HG02852 (cell line): ENCODE measurements around the gene WRNIP1.

Experiments
- ATAC-seq: cut with Tn5 transposase; IDR thresholded peaks from one replicate; pipeline ENCODE4 v1.9.1; 2021; ENCODE audit warnings: mild to moderate bottlenecking, moderate library complexity; ENCODE audit not compliant: unreplicated experiment

The WRNIP1 gene

GRCh38 chr6:2765166-2765895 is at the start of gene WRNIP1:
WRNIP1 (plus strand) TSS chr6:2765393; CDS start chr6:2765623, 230 bp downstream.
- ATAC-seq: peak; percentile 84

GRCh38 chr6:2715737-2716136 is 49.5 kb upstream of the WRNIP1 start:
- no peak for ATAC-seq

DNA sequence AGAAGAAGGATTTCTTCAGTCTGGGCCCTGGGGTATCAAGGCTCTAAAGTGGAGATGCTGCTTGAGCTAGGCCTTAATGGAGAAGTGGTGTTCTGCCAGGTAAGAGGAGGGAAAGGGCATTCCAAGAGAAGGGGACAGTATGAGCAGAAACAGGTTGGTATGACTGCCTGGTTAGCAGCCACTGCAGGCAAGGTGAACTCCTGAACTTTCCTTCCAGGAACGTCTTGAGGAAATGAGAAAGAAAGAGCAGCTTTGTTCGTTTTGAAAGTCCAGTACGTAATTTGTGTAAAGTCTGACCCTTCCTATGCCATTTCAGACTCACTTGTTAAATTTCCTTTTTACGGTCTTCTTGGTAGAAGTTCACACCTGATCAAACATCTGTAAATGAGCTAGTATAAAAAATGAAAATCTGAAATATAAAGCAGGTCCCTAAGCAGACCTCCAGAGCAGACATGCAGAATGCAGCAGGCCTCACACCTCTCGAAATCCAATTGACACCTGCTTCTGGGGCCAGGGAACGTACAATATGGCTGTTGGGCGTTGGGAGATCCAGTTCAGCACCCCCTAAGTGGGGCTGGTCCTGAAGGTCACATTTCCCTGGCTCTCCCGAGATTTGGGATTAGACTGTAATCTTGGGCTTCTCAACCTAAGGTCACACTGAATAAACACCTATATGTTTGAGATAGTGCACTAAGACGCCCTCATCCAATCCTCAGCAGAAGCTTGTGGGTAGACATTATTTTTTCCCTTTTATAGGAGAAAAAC is 48.1 kb upstream of the WRNIP1 start:
- no peak for ATAC-seq

DNA sequence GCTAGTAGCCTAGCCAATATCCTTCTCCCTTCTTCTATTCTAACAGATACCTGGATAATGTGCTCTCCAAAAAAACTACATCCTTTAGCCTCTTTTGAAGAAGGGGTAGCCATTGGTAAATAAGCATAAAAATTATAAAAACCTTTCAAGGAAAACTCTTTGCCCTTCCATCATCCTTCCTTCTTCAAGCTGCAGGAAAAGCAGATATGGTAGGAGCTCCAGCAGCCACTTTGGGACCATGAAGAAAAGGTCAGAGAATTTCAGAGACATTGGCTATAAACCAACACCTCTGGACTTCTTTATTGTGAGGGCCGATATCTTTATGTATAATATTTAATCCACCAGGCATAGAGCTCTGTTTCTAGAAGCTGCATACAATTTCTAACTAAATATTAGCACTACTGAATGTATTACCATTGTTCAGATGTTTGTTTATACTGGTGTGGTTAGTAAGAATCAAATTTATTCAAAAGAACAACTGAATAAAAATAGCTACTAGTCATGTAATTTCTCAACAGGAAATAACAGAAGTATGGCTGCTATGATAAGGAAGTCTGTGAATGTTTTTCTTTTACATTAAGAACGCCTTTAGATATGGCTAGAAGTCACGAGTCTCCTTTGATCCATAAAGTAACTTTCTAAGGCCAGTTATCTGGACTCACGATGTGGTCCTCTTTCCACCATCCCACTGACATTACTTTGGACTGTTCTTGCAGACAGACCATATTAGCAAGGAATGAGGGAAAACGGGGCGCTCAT is 46.7 kb upstream of the WRNIP1 start:
- ATAC-seq: no peak

- ATAC-seq: no peak
Observed at GRCh38 chr6:2719093-2719455, 46.1 kb upstream of the WRNIP1 start.

- no peak for ATAC-seq
Observed at GRCh38 chr6:2721219-2721618, 44.0 kb upstream of the WRNIP1 start.

- ATAC-seq: no peak
Observed at GRCh38 chr6:2725364-2725988, 39.7 kb upstream of the WRNIP1 start.

GRCh38 chr6:2725999-2726567 is 39.1 kb upstream of the WRNIP1 start:
- ATAC-seq: peak; percentile 68

DNA sequence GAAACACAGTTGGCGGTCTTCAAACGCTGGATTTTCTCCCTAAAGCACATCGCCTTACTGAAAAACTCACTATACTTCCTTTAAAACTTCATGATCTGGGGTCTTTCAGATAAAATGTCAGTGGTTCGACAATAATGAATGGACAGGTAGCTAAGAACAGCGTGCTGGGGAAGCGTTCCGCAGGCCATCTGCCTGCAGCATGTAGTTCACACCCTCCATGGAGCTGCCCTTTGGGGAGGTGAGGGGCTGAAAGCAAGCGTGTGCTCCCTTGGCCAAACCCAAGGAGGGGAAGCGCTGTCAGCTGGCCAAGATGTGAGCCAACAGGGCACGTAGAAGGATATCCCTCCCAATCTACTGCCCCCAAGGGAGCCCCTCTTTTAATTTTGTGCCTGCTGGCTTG is 35.3 kb upstream of the WRNIP1 start:
- ATAC-seq: no peak

GRCh38 chr6:2730353-2731107 is 34.7 kb upstream of the WRNIP1 start:
- no peak for ATAC-seq

GRCh38 chr6:2731281-2731909 is 33.8 kb upstream of the WRNIP1 start:
- ATAC-seq: no peak

GRCh38 chr6:2732503-2733089 is 32.6 kb upstream of the WRNIP1 start:
- ATAC-seq: no peak

- ATAC-seq: peak; percentile 77
Observed at GRCh38 chr6:2733324-2733723, 31.9 kb upstream of the WRNIP1 start.

DNA sequence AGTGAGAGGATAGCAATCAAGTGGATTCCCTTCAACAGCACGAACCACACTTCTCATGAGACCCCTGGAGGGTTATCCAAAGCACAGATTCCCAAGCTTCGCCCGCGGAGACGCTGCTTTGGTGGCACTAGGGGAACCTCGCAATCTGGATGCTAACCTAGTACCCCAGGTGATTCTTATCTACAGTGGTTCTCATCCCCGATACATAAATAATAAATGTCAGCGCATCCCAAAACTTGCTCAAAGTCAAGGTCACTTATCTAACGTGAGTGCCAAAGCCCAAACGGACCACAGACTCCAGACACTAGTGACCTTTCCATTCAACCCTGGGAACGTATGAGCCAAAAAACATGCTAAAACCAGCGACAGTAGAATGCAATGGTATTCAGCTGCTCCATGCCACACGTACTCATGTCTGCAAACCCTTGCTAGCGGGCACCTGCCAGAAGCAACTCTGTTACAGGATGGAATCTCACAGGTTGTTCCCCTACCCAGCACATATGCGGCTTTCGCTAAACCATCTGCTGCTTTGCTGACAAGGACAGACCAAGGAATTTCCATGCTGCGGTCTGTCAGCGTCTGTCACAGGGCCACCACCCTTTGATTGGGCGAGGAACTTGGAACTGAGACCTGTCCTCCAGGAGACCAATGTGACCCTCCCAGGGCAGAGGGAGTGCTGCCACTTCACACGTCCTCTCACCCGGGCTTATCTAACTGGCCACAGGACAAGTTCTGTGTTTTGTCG is 31.3 kb upstream of the WRNIP1 start:
- ATAC-seq: no peak

DNA sequence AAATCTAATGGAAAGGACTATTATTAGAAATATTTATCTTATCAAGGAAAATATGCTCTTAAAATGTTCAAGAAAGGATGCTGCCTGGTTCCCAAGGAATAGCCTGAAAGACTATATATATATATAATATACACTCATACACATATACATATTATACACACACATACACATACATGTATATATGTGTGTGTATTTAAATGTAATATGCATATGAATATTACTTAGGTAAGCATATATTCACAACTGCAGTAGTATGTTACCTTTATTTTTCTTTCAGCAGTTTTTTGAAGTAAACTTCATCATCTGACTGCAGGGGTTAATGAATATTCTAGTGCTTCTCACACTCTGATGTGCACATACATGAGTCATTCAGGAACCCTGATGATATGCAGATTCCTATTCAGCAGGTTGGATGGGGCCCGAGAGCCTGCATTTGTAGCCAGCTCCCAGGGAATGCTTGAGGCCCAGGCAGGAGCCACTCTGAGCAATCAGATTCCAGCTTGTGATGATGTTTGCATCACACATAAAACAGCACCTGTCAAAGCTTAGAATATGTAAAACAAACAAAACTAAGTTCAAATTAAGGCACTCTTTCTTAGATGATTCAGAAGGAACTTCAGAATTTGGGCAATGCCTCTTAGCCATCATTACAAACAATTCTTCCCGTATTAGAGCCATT is 30.6 kb upstream of the WRNIP1 start:
- ATAC-seq: no peak

DNA sequence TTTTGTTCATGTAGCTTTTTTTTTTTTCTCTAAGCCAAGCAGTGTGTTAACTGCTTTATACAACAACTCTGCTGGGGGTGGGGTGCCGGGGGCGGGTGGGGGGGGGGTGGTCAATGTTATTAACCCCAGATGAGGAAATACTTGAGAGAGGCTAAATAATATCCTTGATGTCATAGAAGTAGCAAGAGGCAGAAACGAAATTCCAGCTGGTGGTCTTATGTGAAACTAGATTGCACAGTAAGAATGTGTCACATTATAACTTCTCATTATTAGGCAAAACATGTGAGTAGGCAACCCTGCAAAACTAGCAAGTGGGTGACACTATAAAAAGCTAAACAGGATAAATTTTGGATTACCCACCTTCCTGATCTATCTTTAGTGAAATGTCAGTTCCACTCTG is 27.3 kb upstream of the WRNIP1 start:
- ATAC-seq: no peak

GRCh38 chr6:2738373-2738979 is 26.7 kb upstream of the WRNIP1 start:
- no peak for ATAC-seq

- ATAC-seq: no peak
Observed at GRCh38 chr6:2739335-2739734, 25.9 kb upstream of the WRNIP1 start.
